ENCODE results near the gene TSC22D4. TPM values are rescaled to one million over a fixed set of nuclear protein-coding genes. Genes with fewer than 3 reads are reported as not detected.

TSC22D4 gene
- total and polyA plus RNA-seq, 4 donors = 5.5 to 21.2 (median 11.4) TPM

GRCh38 chr7:100516135-100516812 is 37.3 kb upstream of the TSC22D4 start:
- TF ChIP-seq ZBTB33 (IDR thresholded peaks at IDR 0.05) (no peak), HNF4A (conservative IDR thresholded peaks at IDR 0.05) (no peak), TAF1 (conservative IDR thresholded peaks at IDR 0.05) (no peak), NR2F2 (IDR thresholded peaks at IDR 0.05) (no peak), RXRA (IDR thresholded peaks at IDR 0.05) (no peak), JUND (IDR thresholded peaks at IDR 0.05) (no peak), GABPA (IDR thresholded peaks at IDR 0.05 in 1 of 2, conservative IDR thresholded peaks at IDR 0.05 in 1 of 2) (no peak), MAX (IDR thresholded peaks at IDR 0.05) (no peak), ATF3 (IDR thresholded peaks at IDR 0.05) (no peak), HNF4G (IDR thresholded peaks at IDR 0.05) (no peak), YY1 (IDR thresholded peaks at IDR 0.05) (no peak), FOXA2 (IDR thresholded peaks at IDR 0.05) (no peak), EGR1 (IDR thresholded peaks at IDR 0.05; ENCODE audit: low read depth in 2 of 2) (no peak), CTCF (IDR thresholded peaks at IDR 0.05; ENCODE audit: low read depth, low read length, missing input control) (no peak), REST (IDR thresholded peaks at IDR 0.05) (no peak), FOXA1 (IDR thresholded peaks at IDR 0.05) (no peak), SP1 (IDR thresholded peaks at IDR 0.05) (no peak), RAD21 (IDR thresholded peaks at IDR 0.05) (no peak)
- Histone ChIP-seq H3K9ac (ENCODE audit: low read depth in 1 of 2, low read length in 2 of 2) (no peak overlapping the region), H3K9me3 (ENCODE audit: control insufficient read depth in 4 of 4, low read length in 3 of 4) (no peaks in the 10 kb centered on the region), H3K36me3 (ENCODE audit: control insufficient read depth in 4 of 4, insufficient read depth in 3 of 4, low read depth in 1 of 4, low read length in 3 of 4) (no peaks in the 10 kb centered on the region), H3K27me3 (ENCODE audit: control insufficient read depth in 4 of 4, insufficient read depth in 4 of 4, low read length in 3 of 4) (no peaks in the 10 kb centered on the region), H3K4me3 (ENCODE audit: low read depth in 1 of 3, low read length in 3 of 3) (no peak overlapping the region), H3K27ac (ENCODE audit: low read depth in 1 of 2, low read length in 2 of 2) (no peak overlapping the region), H3K4me1 (ENCODE audit: control insufficient read depth in 4 of 4, insufficient read depth in 4 of 4, low read length in 3 of 4) (no peaks in the 10 kb centered on the region)
- 78% methylated on average over 4 of the region's 4 CpGs for WGBS
- no peak for DNase-seq (ENCODE audit: low spot score)

All from liver (tissue), 9 donors.